DMS79 (cell line): ENCODE results near the gene TMEM203.

Experiments used
- DNase-seq: peaks from one replicate; lab custom pipeline; 2025; lab: John Stamatoyannopoulos, UW

TMEM203 gene

GRCh38 chr9:137217276-137218211 is 12.1 kb upstream of the TMEM203 start:
- DNase-seq, result no peak

DNA sequence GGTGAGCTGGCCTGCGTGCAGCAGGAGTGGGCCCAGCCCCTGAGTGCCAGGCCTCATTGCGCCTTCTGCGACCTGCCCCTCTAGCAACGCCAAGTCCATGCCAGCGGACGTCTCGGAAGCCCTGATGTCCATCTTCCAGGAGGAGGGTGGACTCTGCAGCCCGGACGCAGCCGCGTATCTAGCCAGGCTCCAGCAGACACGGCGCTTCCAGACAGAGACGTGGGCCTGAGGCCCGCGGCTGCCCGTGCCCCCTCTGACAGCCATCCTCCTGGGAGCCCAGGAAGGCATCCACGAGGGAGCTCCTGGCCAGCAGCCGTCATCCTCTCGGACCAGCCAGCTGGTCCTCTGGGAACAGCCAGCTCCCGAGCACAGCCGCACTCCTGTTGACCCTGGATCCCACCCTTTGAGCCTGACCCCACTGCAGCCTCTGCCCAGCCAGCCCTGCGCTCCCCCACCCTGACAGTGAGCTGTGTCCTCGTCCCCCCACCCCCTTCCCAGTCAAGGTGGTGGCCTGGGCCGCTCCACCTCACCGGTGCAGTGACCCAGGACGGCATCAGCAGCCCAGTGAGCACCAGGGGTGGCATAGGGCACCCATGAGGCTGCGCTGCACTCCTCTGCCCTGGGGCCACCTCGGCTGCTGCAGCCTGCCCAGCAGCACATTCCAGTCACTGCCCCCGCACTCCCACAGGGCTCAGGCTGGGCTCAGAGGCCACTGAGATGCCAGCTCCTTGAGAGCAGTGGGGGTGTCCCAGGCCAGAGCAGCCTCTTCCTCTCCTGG is 10.9 kb upstream of the TMEM203 start:
- no peak for DNase-seq

- DNase-seq, result no peak
Observed at GRCh38 chr9:137215196-137215986, 9.9 kb upstream of the TMEM203 start.

- no peak for DNase-seq
Observed at GRCh38 chr9:137214620-137215019, 9.2 kb upstream of the TMEM203 start.

- no peak for DNase-seq
Observed at GRCh38 chr9:137213160-137214060, 8.0 kb upstream of the TMEM203 start.

DNA sequence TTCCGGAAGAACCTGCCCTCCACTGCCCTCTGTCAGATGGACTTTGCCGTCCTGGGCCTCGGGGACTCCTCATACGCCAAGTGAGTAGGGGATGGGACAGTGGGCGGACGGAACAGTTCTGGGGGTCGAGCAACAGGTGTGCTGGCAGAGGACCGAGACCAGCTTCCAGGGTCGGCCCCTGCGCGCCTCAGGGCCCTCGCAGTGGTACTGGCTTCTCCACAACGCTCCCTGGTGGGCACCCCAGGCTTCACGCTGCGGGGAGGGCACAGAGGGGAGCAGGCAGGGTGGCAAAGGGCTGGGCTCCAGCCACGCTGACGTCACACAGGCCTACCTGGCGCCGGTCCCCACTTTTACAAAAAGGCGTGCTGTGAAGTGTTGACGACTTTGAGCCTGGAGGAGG is 7.1 kb upstream of the TMEM203 start:
- DNase-seq, result no peak

DNA sequence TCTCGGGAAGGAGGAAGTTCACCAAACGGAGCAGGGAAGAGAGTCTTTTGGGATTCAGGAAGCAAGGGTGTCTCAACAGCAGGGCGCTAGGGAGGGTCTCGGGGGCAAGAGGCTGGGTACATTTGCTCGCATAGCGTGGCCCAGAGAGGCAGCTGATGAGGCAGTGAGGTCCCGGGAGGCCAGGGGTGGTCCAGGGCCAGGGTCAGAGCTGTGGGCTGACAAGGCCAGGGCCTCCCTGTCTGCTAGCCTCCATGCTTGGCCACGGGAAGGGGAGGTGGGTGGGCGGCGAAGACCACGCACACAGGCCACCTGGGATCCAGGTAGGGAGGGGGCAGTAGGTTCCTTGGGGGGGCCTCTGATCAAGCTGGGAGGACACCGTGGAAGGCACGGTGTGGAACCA is 6.1 kb upstream of the TMEM203 start:
- no peak for DNase-seq

DNA sequence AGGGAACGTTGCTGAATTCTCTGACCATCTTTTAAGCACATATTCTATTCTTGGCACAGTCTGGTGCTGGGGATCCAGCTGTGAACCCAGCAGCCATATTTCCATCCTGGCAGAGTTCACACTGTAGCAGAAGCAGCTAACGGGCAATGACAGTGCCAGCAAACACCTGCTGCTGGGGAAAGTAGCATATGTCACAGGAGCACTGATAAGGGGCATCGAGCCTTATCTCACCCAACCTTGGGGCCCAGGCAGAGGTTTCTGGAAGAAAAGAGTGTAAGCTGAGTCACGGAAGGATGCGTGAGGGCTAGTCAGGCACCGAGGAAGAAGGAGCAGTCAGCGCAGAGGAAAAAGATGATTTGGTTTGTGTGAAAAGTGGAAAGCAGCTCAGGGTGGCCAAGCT is 1.2 kb upstream of the TMEM203 start:
- no peak for DNase-seq

DNA sequence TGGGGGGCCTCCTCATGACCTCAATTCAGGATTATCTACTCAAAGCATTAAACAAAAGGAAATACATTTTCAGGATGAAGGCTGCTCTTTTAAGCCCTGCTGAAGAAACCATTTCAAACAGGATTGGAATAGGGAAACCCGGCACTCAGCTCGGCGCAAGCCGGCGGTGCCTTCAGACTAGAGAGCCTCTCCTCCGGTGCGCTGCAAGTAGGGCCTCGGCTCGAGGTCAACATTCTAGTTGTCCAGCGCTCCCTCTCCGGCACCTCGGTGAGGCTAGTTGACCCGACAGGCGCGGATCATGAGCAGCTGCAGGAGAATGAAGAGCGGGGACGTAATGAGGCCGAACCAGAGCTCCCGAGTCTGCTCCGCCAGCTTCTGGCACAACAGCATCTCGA is 720 bp downstream of the TMEM203 start:
- no peak for DNase-seq

DNA sequence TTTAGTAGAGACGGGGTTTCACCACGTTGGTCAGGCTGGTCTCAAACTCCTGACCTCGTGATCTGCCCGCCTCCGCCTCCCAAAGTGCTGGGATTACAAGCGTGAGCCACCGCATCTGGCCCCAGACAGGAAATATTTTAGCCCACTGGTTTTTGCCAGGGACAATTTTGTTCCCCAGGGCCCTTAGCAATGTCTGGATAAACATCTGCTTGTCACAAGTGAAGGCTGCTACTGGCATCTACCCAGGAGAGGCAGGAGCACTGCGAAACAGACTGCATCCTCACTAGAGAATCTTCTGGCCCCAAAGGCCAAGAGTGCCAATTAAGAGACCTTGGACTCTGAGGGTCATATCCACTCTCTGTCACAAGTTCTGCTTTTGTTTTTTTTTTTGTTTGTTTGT is 2.5 kb downstream of the TMEM203 start:
- DNase-seq, result no peak

DNA sequence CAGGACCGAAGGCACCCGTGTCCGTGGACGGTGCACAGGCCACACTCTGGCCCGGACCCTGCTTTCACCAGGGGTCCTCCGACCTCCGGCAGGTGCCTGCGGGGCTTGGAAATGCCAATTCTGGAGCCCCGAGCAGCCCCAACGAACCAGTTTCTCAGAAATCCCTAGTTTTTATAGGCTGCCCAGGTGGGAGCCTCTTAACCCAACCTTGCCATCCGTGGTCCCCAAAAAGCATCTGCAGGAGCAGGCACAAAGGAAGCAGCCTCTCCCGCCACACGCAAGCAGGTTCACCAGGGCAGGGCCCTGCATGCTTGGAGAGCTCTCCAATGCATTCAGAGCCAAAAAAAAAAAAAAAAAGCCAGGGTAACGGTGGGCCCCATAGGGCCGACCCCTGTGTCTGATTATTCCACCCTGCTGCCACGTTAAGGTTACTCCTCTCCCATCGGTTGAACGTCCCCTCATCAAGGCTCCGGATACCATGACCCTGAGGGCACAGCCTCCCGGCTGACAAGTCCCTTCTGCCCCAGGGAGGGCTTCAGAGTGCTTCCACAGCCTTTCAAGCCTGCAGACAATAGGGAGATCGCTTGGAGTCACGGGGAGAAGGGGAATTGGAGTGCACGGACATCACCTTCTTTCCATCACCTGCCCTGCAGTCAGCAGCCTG is 4.1 kb downstream of the TMEM203 start:
- DNase-seq, result no peak

DNA sequence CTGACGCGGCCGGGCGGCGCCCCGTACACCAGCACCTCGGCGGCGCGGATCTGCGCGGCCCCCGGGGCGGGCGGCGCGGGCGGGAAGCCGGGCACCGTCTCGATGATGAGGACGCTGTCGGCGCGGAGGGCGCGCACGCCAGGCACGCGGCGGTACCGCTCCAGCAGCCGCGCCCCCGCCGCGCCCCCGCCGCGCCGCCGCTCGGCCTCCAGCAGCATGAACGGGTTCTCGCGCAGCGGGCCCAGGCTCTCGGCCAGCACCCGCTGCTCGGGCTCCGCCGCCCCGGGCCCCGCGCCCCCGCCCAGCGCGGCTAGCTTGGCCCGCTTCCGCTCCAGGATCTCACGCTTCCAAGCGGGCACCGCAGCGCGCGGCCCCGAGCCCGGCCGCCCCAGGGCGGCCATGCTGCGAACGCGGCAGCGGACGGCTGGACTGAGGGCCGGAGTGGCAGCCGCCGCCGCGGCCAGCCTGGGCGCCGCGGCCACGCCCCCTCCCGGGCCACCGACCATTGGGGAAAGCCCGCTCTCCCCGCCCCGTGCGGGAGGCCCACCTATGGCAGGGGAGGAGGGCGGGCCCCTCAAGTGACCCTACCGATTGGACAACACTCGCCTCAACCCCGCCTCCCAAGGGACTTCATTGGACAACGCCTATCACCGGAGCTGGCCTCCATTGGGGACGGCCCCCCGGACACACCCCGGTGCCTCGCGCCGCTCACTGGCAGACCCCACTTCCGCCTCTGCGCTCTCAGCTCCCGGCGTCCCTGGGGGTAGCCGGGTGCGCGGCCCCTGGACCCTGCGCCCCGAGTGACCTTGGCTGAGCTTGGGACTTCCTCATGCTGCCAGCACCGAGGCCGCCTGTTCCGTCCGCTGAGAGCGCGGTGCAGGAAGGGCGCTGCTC is 4.9 kb downstream of the TMEM203 start, which contains the start of gene TPRN:
Gene TPRN, minus strand, starts transcription at position 431 of the 894 bp plus-strand sequence. Its CDS starts 30 bp downstream, at position 401.
- DNase-seq, result peak; percentile 99

- DNase-seq, result no peak
Observed at GRCh38 chr9:137199411-137200121, 5.9 kb downstream of the TMEM203 start.

DNA sequence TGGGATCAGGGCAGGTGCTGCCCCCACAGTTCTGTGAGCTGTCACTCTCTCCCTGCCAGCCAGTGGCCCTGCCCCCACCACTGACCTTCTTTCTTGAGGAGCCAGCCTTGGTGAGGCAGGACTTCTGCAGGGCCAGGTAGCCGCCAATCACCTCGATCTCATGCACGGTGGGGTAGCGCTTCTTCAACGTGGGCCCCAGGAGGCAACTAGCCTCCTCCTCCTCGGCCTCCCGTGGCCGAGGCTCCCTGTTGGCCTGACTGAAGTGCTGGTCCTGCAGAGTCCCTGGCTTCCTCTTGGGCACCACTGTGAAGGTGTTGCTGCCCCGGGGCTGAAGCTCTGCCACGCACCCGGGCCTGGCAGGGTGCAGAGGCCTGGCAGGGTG is 6.6 kb downstream of the TMEM203 start:
- no peak for DNase-seq

- no peak for DNase-seq
Observed at GRCh38 chr9:137198051-137198901, 7.2 kb downstream of the TMEM203 start.

GRCh38 chr9:137195525-137196220 is 9.8 kb downstream of the TMEM203 start:
- peak; percentile 86 for DNase-seq

DNA sequence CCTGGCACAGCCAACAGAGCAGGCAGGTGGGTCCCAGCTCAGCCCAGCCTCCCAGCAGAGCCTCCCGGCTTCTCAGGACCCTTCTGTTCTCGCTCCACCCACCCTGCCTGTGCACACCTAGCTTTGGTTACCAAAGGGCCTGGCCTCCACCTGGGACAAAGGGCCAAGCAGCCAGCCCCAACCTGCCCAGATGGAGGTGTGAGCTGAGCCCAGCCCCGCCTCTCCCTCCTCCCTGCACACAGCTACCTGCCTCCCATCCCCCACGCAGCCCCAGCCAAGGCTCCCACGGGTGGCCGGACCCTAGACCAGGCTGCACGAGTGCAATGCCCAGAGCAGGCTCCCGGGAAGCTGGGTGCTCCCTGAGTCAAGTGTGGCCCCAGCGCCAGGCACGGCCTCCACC is 10.5 kb downstream of the TMEM203 start:
- DNase-seq, result peak; percentile 88
